Prostate gland (tissue), 2 donors: ENCODE data around the gene IQGAP2. TPM values are rescaled to one million over a fixed set of nuclear protein-coding genes. Genes with fewer than 3 reads are reported as not detected.
A peak's percentile ranks its signal among the peaks of the same experiment; 100 is the strongest.
"Not testable (repeated sequence)": the region's sequence is repeated elsewhere in the genome, so short reads cannot be mapped to it uniquely, and the experiment has no call there.

Source experiments
- DNase-seq: peaks from one replicate; pipeline ENCODE4 v3.0.0-alpha.2; 2019; ENCODE audit warnings: low spot score
- H3K27ac ChIP-seq, 2 donors: fragments of 200-600 bp; sonication (generic); 2 replicates each; pipeline ENCODE4 v1.5.1; 2017 to 2019
- H3K27me3 ChIP-seq: fragments of 200-600 bp; sonication (generic); replicated peaks from 2 replicates; pipeline ENCODE4 v1.5.1; 2019; ENCODE audit not compliant: insufficient read depth
- H3K36me3 ChIP-seq, 2 donors: fragments of 200-600 bp; sonication (generic); 1 replicate in 1 of 2; 2 replicates in 1 of 2; pipeline versions ENCODE4 v1.5.1 to v1.8.1; 2017 to 2019
- H3K4me1 ChIP-seq: fragments of 200-600 bp; sonication (generic); replicated peaks from 2 replicates; pipeline ENCODE4 v1.5.1; 2019
- H3K4me3 ChIP-seq, 2 donors: fragments of 200-600 bp; sonication (generic); 2 replicates each; pipeline ENCODE4 v1.5.1; 2017 to 2019
- H3K9me3 ChIP-seq: fragments of 200-600 bp; sonication (generic); 2 replicates; pipeline ENCODE4 v1.5.1; 2017
- POLR2A ChIP-seq: fragments of 450-650 bp; IDR thresholded peaks from one replicate; pipeline ENCODE4 v1.6.1; 2016; ENCODE audit warnings: antibody characterized with exemption, mild to moderate bottlenecking
- POLR2AphosphoS5 ChIP-seq: sonication (generic); formaldehyde crosslinking; IDR thresholded peaks from one replicate; pipeline ENCODE4 v1.6.1; 2017; ENCODE audit warnings: antibody characterized with exemption
- WGBS: methylation state at CpG from one replicate; pipeline ENCODE4 v1.1.5; 2018; 5-methylcytosine and 5-hydroxymethylcytosine counted together
- intact Hi-C: fragments of 100-400 bp; cut with DNase I; formaldehyde crosslinking; loops from one replicate; pipeline ENCODE4 v1.14.2; 2022
- total RNA-seq, 2 donors: library from RNA; depleted of rRNA; stranded (reverse); fragments of >200 nt; gene quantifications; one replicate each; pipeline ENCODE4 v1.1.0, GENCODE V29; 2016
- TF ChIP-seq, protein P1 (sequence below), 4 experiments: fragments of 200-600 bp in 2 of 4; fragments of 450-650 bp in 2 of 4; sonication (generic) in 2 of 4; IDR thresholded peaks; 1 replicate in 3 of 4; 2 replicates in 1 of 4; pipeline ENCODE4 v1.5.1; 2016 to 2019; ENCODE audit warnings: antibody characterized with exemption in 4 of 4, mild to moderate bottlenecking in 2 of 4, moderate library complexity in 2 of 4

Gene IQGAP2
- total RNA-seq, 2 donors from 2014 or later = 41.5 to 64.9 TPM

DNA sequence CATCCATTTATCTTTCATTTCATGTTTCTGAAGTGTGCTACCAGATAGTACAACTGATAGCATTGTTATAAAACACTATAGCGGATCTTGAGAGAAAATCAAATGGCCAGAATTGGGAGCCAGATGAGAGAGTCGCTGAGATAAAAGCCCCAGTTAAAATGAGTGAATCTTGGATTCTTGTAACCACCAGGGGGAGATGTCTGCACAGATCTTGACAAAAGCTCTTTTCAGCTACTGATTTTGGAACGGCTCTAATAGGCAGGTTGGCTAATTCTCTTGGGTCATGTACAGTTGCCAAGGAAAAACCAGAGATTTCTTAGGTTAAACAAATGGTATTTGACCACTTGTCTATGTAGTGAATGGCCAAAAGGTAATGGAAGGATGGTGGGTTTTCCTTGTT lies 198.4 kb downstream of the IQGAP2 start:
- intact Hi-C loops = loop anchor here (5.0 kb wide), 1 partner anchor 171 kb away; no protein-coding TSS in a partner anchor
- DNase-seq = peak; percentile 24
- 13% methylated on average over 3 of the region's 3 CpGs for WGBS

DNA sequence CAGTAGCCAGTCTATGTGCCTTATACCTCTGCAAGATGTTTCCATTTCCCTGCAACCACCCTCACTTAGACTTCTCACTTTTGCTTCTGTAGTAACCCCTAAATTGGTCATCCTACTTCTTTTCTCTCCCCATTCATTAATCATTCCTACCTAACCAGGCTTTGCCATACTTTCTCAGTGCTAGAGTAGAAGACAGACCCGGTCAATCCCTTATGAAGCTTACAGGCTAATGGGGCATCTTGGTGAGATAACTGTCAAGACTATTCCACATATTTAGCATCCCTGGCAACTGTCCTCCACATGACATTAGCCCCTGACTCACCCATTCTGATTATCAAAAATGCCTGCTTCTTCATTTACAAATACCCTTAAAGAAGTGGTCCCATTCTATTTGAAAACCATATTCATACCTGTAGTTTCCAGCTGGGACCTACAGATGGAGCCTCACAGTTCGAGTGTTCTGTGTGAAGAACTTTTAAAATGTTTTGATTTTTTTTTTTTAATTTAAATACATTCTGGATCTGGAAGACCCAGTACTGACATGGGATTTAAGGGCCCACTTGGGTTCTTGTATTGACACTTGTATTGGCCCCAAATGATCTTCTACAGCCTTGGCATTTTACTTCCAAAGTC lies 199.1 kb downstream of the IQGAP2 start:
- Histone ChIP-seq H3K36me3 (peaks cover 0 to 6% of the 10 kb centered on the region in 2 donors), H3K9me3 (no peaks in the 10 kb centered on the region), H3K4me1 (no peaks in the 10 kb centered on the region), H3K27me3 (no peaks in the 10 kb centered on the region), H3K4me3 (no peak overlapping the region), H3K27ac (no peak overlapping the region)
- TF ChIP-seq, protein P1, sequence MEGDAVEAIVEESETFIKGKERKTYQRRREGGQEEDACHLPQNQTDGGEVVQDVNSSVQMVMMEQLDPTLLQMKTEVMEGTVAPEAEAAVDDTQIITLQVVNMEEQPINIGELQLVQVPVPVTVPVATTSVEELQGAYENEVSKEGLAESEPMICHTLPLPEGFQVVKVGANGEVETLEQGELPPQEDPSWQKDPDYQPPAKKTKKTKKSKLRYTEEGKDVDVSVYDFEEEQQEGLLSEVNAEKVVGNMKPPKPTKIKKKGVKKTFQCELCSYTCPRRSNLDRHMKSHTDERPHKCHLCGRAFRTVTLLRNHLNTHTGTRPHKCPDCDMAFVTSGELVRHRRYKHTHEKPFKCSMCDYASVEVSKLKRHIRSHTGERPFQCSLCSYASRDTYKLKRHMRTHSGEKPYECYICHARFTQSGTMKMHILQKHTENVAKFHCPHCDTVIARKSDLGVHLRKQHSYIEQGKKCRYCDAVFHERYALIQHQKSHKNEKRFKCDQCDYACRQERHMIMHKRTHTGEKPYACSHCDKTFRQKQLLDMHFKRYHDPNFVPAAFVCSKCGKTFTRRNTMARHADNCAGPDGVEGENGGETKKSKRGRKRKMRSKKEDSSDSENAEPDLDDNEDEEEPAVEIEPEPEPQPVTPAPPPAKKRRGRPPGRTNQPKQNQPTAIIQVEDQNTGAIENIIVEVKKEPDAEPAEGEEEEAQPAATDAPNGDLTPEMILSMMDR (IDR thresholded peaks at IDR 0.05) = no peak
- TF ChIP-seq POLR2A = no peak
- no peak for TF ChIP-seq POLR2AphosphoS5
- 90% methylated on average over 2 of the region's 2 CpGs for WGBS
- intact Hi-C loops = loop anchor here (5.0 kb wide), 1 partner anchor 170 kb away; no protein-coding TSS in a partner anchor
- no peak for DNase-seq

More for the DNA sequence above, 198.4 kb downstream of the IQGAP2 start:
- H3K36me3 ChIP-seq = peaks cover 0 to 4% of the 10 kb centered on the region in 2 donors
- H3K4me1 ChIP-seq = no peaks in the 10 kb centered on the region
- H3K27ac ChIP-seq = no peak overlapping the region
- peak; percentile 25 for TF ChIP-seq POLR2AphosphoS5
- no peak for TF ChIP-seq POLR2A
- TF ChIP-seq, protein P1 (IDR thresholded peaks at IDR 0.05) = peak; percentile 23 to 82 (median 78)
- no peak overlapping the region for H3K4me3 ChIP-seq
- no peaks in the 10 kb centered on the region for H3K27me3 ChIP-seq
- no peaks in the 10 kb centered on the region for H3K9me3 ChIP-seq

DNA sequence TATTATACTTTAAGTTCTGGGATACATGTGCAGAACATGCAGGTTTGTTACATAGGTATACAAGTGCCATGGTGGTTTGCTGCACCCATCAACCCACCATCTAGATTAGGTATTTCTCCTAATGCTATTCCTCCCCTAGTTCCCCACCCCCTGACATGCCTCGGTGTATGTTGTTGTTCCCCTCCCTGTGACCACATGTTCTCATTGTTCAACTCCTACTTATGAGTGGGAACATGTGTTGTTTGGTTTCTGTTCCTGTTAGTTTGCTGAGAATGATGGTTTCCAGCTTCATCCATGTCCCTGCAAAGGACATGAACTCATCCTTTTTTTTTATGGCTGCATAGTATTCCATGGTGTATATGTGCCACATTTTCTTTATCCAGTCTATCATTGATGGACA lies 200.9 kb downstream of the IQGAP2 start:
- not testable (repeated sequence) for H3K4me1 ChIP-seq, H3K27ac ChIP-seq, H3K9me3 ChIP-seq, H3K27me3 ChIP-seq, H3K36me3 ChIP-seq, DNase-seq, H3K4me3 ChIP-seq
- WGBS = 89% methylated on average over 1 of the region's 1 CpG
- intact Hi-C loops = loop anchor here (5.0 kb wide), 1 partner anchor 168 kb away; no protein-coding TSS in a partner anchor

DNA sequence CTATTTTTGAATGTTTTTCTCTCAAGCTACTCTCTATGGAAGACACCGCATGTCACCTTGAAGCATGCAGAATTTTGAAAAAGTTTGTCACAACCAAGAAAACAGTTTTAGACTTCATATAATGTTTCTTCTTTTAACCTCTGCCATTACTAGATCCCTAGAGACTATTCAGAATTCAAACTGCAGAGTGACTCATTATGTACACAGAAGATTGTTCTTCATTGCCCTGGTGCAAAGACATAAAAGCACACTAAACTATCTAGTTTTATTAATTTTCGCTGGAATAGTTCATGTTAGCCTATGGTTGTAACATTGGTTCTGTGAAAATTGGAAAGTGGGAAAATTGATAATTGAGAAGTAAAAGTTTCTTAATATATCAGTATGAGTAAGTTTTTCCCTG lies 201.8 kb downstream of the IQGAP2 start:
- peaks cover 0 to 6% of the 10 kb centered on the region in 2 donors for H3K36me3 ChIP-seq
- H3K27me3 ChIP-seq = no peaks in the 10 kb centered on the region
- intact Hi-C loops = loop anchor here (5.0 kb wide), 1 partner anchor 167 kb away; no protein-coding TSS in a partner anchor
- no peak for DNase-seq
- TF ChIP-seq, protein P1 (IDR thresholded peaks at IDR 0.05) = no peak
- no peak for TF ChIP-seq POLR2AphosphoS5
- TF ChIP-seq POLR2A = no peak
- no peak overlapping the region for H3K4me3 ChIP-seq
- WGBS = 38% methylated on average over 2 of the region's 2 CpGs
- no peak overlapping the region for H3K27ac ChIP-seq
- H3K4me1 ChIP-seq = no peaks in the 10 kb centered on the region
- H3K9me3 ChIP-seq = no peaks in the 10 kb centered on the region

DNA sequence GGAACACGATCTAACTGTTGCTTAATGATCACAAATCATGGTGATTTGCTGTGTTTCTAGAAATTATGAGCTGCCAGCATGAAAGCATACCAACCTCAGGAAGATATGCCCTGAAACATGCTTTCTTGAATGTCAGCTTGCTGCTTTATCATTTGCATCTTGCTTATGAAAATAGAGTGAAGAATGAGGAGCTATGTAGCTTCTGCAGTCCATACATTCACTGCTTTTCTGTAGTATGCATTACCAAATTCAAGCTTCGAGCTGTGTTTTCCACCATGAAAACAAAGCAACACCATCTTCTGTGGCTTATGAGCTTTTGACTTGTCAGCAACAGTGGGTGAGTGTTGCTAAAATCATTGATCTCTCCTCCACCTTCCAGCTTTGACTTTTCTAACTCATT lies 203.6 kb downstream of the IQGAP2 start:
- H3K4me1 ChIP-seq = no peaks in the 10 kb centered on the region
- intact Hi-C loops = no loop called here
- DNase-seq = no peak
- H3K9me3 ChIP-seq = no peaks in the 10 kb centered on the region
- TF ChIP-seq POLR2AphosphoS5 (no peak), POLR2A (no peak)
- TF ChIP-seq, protein P1 (IDR thresholded peaks at IDR 0.05) = no peak
- H3K4me3 ChIP-seq = no peak overlapping the region
- WGBS = 51% methylated on average over 2 of the region's 2 CpGs
- no peaks in the 10 kb centered on the region for H3K27me3 ChIP-seq
- H3K36me3 ChIP-seq = peaks cover 0 to 6% of the 10 kb centered on the region in 2 donors
- no peak overlapping the region for H3K27ac ChIP-seq
